Colon (tissue), 2 donors: ENCODE results near the gene CDKN2C.

ENCODE experiments used
- FAIRE-seq: peaks from 2 replicates; lab custom pipeline; 2012; peaks lifted over from hg19 to GRCh38; lab: Jason Lieb, UNC
- donor health status: control.
- donor health status: control.

CDKN2C gene

DNA sequence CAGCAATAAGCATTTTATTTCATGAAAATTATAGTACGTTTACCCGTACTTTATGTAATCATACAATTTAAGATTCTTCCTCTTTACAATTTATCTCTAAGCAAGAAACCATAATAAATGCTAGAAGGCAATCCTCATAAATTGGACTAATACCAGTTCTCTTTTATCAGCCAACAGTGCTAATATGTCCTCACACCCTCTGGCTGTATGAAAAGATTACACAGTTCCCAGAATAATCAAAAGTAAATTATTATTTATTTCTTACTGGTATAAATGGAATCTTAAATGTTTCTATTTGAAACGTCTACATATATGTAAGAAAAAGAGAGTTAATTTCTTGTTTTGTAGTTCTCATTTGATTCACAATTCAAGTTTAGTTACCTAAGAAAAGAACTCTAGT, 3.1 kb upstream of the CDKN2C start:
- FAIRE-seq = no peak

DNA sequence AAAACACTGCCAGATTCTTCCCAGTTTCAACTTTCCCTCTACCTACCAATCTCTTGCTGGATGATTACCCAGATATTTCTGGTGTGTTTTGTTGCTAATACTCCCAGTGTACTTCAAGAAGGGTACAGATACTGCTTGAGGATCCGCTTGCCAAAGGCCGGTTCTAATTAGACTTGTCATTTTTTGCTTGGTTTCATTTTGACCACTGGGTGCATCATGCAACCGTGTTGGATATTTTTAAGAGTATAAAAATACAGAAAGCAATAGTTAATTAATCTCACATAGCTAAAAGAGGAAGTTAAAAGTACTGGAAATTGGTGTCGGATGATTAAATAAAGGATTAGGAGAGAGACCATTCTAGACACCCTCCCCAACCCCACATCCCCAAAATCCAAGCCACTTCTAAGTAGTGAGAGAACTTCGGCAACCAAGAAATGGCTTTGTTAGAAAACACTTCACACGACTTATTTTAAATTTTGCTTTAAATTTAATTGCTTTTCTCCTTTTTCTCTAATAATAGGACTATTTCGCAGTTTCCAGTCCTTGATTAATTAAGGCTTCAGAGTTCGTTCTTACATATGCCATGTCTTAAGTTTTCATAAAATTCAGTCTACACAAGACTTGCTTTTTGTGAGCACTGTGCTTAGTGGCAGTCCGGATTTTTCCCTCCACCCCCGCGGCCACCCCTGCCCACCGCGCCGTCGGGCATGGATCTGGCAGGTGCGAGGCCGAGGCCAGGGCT, 2.5 kb upstream of the CDKN2C start:
- FAIRE-seq = no peak

DNA sequence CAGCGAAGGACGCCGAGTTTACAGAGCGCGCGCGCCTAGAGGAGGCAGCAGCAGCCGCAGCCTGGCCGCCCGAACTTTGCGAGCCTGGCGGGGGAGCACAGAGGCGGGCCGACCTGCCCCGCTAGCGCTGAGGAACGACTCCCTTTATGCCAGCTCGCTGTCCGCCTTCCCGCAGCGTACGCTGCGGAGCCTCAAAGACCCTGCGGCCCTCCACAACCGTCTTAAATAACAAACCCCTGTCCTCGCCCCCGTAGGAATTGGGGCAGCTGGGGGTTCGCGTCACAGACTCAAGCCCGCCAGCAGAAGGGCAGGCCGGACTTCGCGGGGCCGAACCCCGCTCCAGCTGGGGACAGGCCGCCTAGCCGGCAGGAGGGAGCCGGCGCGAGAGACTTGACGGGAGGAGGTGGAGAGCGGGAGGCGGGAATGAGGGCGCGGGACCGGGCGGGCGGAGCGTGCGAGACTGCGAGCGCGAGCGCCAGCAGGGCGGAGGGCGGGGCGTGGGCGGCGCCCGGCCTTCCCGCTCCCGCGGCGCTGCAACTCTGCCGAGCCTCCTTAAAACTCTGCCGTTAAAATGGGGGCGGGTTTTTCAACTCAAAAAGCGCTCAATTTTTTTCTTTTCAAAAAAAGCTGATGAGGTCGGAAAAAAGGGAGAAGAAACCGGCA, 1.8 kb upstream of the CDKN2C start:
- FAIRE-seq = no peak

DNA sequence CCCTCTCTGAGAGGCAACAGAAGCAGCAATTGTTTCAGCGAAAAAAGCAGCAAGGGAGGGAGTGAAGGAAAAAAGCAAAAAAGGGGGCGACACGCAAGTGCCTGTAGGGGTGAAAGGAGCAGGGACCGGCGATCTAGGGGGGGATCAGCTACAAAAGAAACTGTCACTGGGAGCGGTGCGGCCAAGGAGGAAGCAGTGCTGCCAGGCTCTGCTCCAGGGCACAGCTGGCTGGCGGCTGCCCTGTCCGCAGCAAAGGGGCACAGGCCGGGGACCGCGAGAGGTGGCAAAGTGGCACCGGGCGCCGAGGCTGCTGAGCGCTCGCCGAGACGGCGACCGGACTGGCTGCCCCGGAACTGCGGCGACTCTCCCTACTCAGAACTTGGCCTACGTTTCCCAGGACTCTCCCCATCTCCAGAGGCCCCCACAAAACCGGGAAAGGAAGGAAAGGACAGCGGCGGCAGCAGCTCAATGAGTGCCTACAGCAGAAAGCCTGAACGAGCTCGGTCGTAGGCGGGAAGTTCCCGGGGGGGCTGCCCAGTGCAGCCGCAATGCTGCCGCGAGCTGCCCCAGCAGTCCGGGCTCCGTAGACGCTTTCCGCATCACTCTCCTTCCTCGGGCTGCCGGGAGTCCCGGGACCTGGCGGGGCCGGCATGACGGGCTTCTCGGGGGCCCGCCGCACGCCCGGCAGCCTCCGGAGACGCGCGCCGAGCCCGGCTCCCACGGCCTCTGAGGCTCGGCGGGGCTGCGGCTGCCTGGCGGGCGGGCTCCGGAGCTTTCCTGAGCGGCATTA, 1.0 kb upstream of the CDKN2C start:
- FAIRE-seq = no peak

DNA sequence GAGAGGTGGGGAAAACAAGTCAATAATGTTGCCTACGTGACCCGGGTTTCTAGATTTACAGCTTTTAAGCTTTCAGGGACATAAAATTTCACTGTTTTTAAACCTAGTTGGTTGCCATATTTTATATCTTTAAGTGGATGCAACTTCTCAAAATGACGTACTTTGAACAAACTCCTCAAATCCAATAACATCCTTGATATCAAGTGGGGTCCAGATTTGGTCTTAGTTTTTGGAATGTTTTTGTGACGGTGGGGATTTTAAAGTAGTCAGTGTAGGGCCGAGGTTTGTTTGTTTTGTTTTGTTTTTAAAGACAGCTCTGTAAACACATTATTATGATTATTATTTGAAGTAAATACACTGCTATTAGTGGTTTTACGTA, 453 bp downstream of the CDKN2C start:
- no peak for FAIRE-seq

DNA sequence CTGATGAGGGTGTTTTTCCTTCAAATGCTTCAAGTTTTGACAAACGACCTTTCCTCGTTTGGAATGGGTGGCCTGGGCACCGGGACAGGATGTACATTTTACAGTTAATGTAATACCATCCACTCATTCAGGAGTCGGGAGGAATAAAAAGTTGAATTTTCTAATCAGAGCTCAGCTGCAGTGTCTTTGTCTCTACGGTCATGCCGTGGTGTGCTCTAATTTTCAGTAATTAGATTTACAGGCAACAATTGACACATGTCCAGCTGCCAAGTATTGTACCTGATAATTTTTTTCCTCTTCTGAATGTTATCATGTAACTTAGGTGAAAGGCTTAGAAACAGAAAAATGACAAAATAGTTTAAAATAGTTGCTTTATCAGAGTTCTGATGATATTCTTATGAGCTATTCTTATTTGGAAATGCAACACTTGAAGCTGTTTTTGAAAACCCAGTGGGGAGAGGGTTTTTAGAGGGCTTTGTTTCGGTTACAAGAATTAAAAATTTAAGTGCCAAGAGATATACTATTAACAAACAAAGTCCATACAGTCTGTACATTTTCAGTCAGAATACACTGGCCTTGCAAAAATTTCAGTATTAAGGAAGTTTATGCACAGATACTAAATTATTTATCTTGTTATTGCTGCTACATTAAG, 1.0 kb downstream of the CDKN2C start:
- no peak for FAIRE-seq

DNA sequence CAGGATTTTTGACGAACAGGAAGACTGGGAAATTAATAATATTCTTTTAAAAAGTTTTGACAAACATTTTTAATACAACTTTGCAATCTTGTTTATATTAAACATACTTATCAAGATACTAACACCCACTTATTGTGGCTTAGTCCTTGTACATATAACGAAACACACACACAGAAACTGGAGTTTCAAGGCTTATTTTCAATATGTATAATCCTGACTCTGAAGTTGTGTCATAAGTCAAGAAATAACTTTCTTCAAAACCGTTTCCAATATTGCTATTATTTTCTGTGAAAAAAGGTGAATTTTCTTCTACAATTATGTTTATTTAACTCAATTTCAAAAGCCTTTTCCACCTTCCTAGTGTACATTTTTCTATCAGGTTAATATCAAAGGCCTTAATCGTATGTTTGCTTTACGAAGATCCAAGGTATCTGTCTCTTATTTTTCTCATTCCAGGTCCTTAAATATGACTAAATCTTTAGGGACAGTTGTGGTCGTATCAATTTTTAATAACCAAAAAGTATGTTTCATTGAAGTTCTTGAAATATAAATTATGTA, 1.8 kb downstream of the CDKN2C start:
- no peak for FAIRE-seq

DNA sequence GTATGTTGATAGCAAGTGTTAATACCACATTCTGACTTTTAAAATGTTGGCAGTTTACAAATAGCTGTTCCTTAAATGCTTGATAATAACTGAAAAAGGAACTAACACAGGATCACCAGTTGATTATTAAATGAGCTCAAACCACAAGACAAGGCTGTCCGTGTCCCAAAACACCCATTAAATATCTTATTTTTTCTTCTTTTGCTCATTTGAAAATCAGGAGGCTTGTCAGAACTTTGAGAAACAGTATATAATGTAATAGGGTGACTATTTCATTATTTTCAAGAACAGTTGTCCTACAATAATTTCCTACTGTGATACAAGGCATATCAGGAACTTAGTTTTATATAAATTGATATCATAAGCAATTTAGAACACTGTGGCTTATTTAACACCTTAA, 2.7 kb downstream of the CDKN2C start:
- FAIRE-seq = no peak

DNA sequence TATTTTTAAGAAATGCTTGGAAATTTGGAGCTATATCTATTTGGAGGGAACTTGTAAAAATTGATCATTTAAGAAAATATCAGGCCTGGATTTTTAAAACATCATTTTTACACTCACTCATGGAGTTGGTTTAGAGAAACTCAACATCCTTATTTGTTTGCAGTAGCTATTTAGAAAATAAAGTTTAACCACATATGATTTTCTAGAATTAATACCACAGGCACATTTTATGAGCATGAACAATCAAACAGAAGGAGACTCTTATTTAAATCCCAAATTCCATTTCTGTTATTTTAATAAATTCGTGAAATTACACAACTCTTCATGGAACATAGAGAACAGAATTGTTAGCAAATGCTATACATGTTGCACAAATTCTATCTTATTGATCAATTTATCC, 3.2 kb downstream of the CDKN2C start:
- no peak for FAIRE-seq

DNA sequence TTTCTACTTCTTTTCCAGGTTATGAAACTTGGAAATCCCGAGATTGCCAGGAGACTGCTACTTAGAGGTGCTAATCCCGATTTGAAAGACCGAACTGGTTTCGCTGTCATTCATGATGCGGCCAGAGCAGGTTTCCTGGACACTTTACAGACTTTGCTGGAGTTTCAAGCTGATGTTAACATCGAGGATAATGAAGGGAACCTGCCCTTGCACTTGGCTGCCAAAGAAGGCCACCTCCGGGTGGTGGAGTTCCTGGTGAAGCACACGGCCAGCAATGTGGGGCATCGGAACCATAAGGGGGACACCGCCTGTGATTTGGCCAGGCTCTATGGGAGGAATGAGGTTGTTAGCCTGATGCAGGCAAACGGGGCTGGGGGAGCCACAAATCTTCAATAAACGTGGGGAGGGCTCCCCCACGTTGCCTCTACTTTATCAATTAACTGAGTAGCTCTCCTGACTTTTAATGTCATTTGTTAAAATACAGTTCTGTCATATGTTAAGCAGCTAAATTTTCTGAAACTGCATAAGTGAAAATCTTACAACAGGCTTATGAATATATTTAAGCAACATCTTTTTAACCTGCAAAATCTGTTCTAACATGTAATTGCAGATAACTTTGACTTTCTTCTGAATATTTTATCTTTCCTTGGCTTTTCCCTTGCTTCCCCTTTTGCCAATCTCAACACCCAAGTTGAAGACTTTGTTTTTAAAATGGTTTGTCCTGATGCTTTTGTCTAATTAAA, 4.0 kb downstream of the CDKN2C start:
- no peak for FAIRE-seq

DNA sequence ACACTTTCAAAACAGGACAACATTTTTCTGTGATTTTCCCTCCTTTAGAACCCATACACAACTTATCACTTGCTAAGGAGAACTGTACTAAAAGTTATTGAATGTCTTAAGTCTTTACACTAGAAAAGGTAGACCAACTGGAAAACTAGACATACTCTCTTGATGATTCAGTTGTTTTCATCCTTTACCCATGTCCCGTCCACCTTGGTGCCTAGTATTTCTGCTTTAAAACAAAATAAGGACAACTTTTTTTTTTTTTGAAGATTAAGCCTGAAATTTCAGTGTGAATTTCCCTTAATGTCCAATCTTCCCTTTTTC, 4.5 kb downstream of the CDKN2C start:
- no peak for FAIRE-seq

DNA sequence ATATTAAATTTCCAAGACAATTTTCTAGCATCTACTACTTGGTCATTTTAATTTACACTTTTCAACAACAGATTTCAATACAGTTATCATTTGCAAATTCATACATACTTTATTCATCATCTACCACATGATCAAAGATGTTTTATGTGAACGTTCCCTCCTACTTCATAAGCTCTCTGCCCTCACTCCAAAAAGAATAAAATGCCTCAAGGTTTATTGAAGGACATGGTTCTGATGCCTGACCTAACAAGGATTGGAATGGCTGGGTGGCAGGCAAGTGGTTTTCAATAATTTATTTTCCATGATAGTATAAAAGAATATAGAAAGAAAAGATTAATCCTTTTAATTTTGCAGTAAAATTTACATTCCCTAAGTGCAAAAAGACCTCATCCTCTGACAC, 5.4 kb downstream of the CDKN2C start:
- FAIRE-seq = no peak

DNA sequence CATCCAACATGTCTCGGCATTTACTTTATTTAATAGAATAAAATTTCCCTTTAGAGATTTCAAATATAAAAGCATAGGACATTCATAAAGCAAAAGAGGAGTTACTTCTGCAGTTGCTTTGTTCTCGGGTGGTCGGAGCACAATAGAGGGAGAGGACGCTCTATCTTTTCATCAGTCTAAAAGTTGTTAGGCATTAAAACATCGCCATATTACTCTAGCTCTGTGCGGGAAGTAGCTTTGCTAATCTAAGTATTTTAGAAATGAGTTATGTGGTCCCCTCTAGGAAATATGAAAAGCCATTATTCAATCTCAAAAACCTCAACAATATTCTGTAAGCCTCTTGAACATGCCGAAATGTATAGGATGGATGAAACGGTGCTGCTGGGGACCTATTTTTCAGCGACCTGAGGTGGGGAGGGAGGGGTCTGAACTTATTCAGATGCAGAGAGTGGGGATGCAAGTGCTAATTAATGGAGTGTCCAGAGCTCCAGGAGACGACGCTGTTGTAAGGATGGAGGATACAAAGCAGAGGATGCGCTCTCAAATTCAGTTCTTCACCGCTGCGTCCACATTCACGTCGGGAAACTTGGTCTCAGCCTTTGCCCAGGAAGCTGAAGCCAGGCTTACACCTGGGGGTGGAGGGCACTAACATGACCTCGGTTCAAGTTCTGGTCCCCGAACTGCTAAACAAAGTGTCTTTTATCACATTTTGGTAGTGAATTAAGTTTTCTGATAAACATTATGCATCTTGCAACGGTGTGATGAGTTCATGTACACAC, 6.3 kb downstream of the CDKN2C start:
- FAIRE-seq = no peak

DNA sequence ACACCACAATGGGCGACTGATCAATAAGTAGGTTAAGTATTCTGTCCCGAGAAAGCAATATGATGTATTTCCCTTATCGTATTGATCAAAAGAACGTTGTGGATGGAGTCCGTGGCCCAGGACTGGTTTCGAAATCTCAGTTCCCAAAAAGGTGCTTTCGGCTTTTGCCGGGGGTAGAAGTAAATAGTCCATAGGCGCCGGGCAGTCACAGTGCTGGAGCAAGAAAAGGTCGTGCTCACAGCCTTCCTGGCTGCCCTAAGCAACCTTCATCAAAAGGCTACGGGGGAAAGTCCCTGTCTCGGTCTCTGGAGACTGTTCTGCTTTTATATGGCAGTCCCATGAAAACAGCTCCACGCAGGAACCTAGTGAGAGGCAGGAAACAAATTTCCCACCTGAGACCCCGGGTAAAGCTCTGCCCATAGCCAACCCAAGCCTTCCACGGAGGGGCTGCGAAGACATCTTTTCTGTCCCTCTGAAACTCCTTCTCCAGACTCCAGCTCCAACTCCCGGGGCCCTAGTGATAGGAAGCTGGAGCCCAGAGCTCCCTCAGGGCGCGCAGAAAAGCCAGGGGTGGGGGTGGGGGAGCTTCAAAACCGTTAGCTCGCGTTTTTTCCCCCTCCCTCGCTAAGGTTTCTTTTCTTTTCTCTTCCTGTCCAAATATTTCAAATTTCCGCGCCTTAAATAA, 7.0 kb downstream of the CDKN2C start:
- no peak for FAIRE-seq

DNA sequence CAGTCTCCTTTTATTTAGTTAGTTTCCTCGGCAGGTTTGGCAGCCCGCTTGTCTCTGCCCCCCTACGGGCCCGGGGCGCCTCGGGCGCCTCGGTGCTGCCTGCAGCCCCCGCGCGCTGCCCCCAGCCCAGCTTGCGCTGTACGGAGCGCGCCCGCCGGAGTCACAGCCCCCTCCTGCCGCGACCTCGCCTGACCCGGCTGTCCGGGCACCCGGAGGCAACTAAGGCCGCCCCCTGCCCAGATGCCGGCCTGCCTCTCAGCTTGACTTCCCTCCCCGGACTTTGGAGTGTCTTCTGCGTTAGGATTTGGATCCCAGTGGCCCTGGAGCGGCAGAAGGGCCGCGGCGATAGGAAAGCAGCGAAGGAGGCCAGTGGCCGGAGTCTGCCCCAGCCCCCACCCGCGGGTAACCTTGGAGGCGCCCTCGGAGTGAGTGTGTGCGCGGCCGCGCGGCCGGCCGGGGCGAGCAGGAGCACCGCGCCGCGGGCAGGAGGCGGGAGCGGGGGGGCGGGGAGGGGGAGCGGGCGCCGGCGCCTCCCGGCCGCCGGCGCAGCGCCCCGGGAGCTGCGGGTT, 7.6 kb downstream of the CDKN2C start:
- FAIRE-seq = no peak

DNA sequence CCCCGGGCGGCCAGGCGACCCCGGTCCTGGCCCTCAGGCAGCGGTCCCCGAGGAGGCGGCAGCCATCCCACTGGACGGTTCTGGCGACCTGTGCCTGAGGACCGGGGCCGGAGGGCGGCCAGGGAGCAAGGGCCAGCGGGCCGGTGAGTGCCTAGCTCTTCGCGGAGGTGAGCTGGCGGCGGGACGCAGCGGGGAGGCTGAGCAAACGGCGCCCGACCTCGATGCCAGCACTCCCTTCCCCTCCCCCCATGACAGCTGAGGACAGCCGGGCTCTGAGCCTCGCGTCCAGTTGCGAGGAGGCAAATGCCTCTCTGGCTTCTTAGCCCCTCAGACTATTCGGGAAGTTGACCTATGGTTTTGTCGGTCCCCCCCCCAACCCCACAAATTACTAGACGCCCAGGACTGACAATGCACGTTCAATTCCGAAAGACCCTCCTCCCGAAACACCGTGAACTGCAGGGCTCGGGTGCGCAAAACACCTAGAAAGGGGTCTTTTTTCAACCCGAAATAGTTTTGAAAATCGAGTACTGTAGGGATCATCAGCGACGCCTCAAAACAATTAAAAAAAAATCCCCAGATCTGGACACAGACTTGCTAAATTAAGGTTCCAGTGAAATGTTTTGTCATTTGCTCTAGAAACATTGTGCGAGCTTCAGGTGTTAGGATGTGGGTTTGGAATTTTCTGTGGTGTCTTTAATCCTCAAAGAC, 8.3 kb downstream of the CDKN2C start:
- no peak for FAIRE-seq

DNA sequence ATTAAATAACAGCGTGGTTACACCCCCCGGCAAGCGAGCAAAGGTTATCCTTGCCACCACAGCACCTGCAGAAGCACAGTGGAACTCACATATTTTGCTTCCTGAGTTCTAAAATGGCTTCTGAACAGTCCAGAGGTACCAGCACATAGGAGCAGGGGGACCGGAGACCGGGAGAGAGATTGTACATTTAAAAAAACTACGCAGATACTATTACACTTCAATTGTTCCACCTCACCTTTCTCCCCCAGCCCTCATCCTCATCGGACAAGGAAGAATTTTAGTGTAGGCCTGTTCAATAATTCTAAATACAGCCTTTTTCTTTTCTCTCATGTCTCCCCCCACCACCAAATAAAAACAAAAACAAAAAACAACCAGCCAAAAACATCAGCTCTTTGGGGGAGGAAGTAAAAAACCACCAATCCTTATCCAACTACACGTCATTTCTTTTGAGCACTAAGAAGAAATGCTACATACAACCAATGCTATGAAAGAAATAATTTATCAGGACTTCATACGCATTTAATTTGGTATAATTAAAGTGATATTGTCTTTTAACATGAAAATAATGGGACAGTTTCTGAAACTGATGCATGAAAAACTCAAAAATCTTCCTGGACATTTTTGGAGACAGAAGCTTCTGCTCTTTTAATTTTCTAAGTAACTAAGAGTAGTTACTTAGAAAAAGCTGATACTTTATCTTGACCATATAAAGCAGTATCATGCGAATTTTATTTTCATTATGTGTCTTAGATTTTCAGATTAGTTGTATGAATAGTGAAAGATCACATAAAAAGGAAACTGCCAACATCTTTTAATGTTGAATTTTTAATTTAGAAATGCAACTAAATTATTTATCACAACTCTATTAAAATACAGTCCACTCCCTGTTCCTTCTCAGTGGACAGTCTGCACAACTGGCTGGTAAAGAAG, 9.1 kb downstream of the CDKN2C start:
- FAIRE-seq = no peak

DNA sequence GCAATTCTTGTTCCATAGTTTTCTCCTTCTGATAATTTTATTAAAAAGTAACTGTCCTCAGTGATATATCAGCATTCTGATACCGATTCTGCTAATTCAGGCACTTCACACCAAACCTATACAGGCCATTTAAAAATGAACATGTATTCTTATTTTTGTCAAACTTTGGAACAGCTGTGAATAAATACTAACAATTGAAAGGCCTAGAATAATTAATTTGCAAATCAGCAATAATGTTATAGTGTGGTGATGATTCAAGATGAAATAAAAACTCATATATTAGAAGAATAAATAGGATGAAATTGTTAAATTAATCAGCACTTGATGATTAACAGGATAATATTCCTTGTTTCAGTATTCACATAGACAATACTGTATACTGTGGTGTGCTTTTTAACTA, 9.9 kb downstream of the CDKN2C start:
- no peak for FAIRE-seq
